Measurements from ENCODE around the gene TNS1.
"Not testable (repeated sequence)": the region's sequence is repeated elsewhere in the genome, so short reads cannot be mapped to it uniquely, and the experiment has no call there.

TNS1 gene

GRCh38 chr2:218029366-218030360 is 26.9 kb upstream of the TNS1 start:
- DNase-seq (ENCODE audit: low spot score): no peak

DNA sequence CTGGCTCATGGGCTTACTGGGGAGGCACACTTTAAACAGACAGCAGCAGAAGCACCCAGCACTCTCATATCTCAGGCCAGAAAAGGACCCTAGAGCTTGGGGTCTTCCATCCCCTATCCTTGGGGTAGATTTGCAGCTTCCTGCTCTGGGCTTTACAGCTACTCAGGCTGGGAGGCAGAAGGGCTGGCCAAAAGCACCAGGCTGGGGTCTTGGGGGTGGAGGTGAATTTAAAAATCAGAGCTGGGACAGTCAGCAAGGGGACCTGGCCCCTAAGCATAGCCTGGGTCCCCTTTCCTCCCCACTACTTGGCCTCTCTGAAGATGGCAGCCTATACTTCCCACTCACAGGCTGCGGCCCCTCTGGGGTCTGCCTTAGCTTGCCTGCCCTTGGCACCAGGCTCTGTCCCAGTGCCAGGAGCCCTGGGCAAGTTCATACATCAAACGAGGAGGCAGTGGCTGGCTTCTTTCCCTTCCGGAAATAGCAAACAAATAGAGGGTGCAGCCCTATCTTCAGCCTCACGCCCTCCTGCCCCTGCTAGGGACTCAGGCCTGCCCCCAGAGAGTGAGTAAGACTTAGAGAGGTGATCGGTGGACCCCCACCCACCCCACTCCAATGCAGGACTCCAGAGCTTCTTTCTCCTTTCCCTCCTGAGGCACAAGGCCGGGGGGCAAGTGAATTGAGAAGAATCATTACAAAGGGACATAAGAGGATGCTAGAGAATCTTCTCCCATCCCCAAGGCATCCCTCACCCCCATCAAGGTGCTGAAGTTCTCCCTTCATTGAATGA is 26.0 kb upstream of the TNS1 start:
- no peak for DNase-seq (ENCODE audit: low spot score)

DNA sequence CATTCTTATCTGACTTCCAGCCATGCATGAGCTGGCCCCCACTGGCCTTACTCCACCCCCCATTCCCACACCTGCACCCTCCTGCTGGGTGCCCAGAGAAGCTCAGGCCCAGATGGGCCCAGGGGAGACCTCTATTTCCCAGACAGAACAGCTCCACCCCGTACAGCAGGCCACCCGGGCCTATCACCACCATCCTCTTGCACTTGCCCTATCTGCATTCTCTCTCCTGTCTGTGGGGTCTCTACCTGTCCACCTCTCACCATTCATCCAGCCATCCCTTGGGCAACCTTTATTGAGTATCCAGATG is 25.3 kb upstream of the TNS1 start:
- DNase-seq (ENCODE audit: low spot score): no peak

DNA sequence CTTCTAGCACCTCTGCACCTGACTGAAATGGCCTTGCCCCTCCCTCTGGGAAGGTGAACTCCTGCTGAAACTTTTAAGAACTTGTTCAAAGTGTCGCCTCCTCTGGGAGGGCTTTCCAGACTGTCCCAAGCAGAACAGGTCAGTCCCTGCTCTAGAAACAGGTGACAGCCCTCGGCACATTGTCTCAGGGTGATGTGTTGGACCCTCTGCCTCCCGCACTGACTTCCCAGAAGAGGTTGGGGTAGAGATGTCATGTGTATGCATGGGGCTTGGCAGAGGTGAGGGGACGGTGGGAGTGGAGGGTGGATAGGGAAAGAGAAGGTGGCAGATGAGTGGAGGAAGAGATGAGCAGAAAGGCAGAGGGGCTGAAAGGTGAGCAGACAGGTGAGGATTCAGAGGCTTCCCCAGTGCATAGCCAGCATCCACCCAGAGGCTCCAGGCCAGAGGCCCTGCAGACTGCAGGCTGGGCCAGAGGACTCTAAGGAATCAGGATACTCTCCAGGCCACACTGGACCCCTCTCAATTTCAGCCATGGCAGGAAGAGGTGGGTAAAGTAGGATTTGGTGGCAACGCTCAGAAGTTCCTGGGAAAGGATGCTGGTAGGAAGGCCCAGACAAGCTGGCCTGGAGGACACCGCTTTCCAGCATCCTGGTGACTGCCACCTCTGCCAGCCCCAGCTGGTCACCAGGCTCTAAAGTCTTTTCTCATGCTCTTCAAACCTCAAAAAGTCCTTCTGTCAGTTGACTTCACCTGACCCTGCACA is 24.8 kb upstream of the TNS1 start:
- no peak for DNase-seq (ENCODE audit: low spot score)

DNA sequence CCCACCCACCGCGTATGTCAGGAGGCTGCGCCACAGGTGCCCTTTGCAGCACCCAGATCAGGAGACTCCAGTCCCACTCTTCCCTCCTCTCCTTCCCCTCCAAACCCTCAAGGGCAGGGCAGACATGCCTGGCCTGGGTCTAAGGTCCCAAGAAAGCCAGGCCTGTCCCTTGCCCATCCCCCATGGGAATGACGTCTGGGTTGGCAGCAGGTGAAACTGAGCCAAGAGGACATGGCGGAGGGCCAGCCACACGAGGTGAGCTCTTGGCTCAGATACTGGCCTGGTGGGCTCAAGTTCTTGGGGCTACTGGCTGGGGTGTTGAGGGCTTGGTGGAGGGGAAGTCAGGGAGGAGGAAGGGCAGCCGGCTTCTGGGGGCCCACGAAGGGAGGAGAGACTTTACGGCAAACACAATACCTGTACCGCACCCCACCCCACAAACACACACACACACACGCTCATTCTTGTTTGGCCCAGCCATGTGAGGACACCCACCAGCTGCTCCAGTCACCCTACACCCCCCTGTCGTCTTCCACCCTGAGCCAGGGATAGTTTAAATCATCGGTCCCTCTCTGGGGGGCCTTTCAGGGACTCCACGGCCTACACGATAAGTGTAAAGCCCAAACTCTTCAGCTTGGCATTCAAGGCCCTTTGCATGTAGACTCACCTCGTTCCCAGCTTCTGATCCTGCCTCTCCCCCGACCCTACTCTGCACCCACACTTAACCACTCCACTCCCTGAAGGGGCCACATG is 24.1 kb upstream of the TNS1 start:
- DNase-seq (ENCODE audit: low spot score): no peak

DNA sequence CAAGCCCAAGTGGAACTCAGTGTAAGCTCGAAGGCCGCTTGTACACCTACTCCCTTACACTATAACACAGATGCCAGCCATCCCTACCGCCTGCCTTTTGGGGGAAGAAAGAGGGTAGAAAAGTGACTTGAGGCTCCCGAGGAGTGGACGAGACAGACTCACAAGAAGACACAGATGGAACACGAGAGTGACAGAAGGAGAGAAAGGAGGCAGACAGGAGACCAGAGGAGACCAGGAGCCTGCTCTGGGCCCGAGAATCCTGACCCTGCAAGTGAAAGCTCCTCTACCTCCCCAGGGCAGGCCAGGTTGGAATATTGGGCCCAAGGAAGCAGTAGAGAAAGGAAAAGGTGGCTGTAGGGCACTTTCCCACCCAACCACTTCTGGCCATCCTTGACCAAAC is 23.4 kb upstream of the TNS1 start:
- DNase-seq (ENCODE audit: low spot score): no peak

GRCh38 chr2:218024871-218025270 is 22.1 kb upstream of the TNS1 start:
- no peak for DNase-seq (ENCODE audit: low spot score)

- DNase-seq (ENCODE audit: low spot score): no peak
These were observed 21.5 kb upstream of the TNS1 start for GRCh38 chr2:218024336-218024735.

DNA sequence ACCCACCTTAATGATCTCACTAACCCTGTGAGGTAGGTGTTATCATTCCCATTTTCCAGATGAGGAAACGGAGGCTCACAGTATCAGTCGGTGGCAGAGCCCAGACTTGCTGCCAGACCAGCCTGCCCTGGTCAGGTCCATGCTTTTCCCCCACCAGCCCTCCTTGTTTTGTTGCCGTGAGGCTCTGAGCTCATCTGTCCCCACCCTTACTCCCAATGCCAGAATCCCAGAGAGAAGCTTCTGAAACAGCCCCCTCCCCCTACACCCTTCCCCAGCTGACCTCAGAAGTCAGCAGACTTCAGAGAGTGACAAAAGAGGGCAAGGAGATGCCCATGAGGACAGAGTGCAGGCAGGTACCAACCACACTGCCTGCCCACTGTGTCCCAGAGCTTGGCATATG is 20.8 kb upstream of the TNS1 start:
- DNase-seq (ENCODE audit: low spot score): no peak

DNA sequence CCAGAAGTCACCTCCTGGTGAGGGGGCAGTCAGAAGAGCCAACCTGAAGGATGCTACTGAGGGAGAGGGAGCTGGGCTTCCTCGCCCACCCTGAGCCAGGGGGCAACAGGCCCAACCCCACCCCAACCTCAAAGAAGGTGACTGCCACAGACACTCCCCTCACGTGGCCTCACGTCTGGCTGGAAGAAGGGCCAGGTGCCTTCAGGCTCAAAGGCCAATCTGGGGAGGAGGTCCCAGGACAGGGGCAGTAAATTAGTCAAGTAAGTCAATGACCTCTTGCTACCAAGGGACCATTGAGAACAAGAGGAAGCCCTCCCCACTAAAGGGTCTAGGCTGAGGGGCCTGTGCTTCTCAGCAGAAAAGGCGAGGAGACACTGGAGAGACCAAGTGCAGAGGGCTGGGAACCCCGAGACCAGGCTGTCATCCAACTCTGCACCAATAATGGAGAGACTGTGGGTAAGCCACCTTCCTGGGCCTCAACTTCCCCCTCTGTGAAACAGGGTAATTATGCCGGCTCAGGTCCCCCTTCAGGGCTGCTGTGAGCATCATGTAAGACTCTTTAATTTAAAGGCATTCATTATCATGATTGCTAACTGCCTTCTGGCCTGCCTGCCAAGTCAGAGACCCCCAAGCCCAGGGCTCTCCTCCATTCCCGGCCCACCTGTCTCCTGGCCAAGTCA is 20.2 kb upstream of the TNS1 start:
- no peak for DNase-seq (ENCODE audit: low spot score)

- DNase-seq (ENCODE audit: low spot score): no peak
These were observed 19.5 kb upstream of the TNS1 start for GRCh38 chr2:218022131-218022850.

DNA sequence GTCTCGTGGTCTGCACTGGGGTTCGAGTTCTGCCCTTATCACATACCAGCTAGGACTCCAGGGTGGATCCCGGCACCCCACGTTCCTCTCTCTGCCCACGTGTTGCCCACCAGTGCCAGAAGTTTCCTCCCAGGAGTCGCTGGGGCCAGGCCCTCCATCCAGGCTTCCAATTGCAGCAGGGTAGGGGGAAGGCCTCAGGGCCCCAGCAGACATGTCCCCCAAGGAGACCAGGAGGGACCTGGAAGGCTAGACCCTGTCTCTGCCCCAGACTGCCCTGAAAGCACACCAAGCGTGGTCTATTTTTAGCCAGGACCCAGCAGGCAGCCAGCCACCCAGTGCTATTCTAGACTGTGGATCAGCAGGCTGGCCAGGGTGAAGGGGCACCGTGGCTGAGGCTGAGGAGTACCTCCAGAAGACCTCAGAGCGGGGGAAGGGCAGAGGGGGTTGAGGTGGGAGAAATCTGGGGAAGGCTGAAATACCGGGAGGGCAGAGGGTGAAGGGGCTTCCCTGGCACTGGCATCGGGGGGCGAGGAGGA is 18.8 kb upstream of the TNS1 start:
- no peak for DNase-seq (ENCODE audit: low spot score)

GRCh38 chr2:218020966-218021535 is 18.3 kb upstream of the TNS1 start:
- no peak for DNase-seq (ENCODE audit: low spot score)

DNA sequence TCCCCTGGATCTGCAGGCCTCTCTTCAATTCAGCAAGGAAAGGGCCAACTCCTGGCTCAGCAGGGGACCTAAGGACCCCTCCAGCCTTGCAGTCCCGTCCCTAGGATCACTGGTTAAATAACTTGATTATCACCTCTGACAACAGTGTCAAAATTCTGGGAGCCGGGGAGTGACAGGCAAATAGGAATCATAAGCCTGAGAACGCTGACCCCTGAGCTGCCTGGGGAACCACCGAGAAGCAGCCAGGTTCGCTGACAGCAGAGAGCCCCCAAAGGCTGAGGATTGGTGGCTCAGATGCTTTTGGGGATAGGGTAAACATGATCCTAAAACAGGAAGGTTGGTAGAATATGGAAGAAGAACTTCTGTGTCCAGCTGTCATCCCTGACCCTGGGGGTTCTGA is 17.5 kb upstream of the TNS1 start:
- no peak for DNase-seq (ENCODE audit: low spot score)

- DNase-seq (ENCODE audit: low spot score): no peak
These were observed 16.7 kb upstream of the TNS1 start for GRCh38 chr2:218019411-218020060.

DNA sequence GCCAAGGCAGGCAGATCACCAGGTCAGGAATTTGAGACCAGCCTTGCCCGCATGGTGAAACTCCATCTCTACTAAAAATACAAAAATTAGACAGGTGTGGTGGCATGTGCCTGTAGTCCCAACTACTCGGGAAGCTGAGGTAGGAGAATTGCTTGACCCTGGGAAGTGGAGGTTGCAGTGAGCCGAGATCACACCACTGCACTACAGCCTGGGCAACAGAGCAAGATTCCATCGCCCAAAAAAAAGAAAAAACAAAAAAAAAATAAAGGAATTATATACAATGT is 16.0 kb upstream of the TNS1 start:
- not testable (repeated sequence) for DNase-seq (ENCODE audit: low spot score)

- DNase-seq (ENCODE audit: low spot score): no peak
These were observed 14.6 kb upstream of the TNS1 start for GRCh38 chr2:218017211-218018053.

GRCh38 chr2:218016810-218017209 is 14.0 kb upstream of the TNS1 start:
- DNase-seq (ENCODE audit: low spot score): no peak
